ENCODE results near the gene ISYNA1. TPM values are rescaled to one million over a fixed set of nuclear protein-coding genes. Genes with fewer than 3 reads are reported as not detected.

The ISYNA1 gene
- total and polyA plus RNA-seq, 10 of the 15 experiments (the other 5 are each of a cell fraction or from before 2014, with no cell fraction given): 1.9 to 37.0 (median 9.1) TPM

GRCh38 chr19:18393836-18394235 lies 44.1 kb downstream of the ISYNA1 start (continued):
- TF ChIP-seq E4F1 (IDR thresholded peaks at IDR 0.05; ENCODE audit: borderline replicate concordance, partially characterized antibody) (no peak), IKZF2 (IDR thresholded peaks at IDR 0.05) (no peak), NFYB (IDR thresholded peaks at IDR 0.05; ENCODE audit: insufficient read depth, low read depth, low read length) (no peak), NFIC (IDR thresholded peaks at IDR 0.05; ENCODE audit: low read depth, low read length) (no peak), EGR1 (IDR thresholded peaks at IDR 0.05; ENCODE audit: borderline replicate concordance in 1 of 2, low read depth in 2 of 2, low read length in 2 of 2) (no peak), ZNF207 (IDR thresholded peaks at IDR 0.05; ENCODE audit: borderline replicate concordance) (no peak)
- TF ChIP-seq, protein P1, sequence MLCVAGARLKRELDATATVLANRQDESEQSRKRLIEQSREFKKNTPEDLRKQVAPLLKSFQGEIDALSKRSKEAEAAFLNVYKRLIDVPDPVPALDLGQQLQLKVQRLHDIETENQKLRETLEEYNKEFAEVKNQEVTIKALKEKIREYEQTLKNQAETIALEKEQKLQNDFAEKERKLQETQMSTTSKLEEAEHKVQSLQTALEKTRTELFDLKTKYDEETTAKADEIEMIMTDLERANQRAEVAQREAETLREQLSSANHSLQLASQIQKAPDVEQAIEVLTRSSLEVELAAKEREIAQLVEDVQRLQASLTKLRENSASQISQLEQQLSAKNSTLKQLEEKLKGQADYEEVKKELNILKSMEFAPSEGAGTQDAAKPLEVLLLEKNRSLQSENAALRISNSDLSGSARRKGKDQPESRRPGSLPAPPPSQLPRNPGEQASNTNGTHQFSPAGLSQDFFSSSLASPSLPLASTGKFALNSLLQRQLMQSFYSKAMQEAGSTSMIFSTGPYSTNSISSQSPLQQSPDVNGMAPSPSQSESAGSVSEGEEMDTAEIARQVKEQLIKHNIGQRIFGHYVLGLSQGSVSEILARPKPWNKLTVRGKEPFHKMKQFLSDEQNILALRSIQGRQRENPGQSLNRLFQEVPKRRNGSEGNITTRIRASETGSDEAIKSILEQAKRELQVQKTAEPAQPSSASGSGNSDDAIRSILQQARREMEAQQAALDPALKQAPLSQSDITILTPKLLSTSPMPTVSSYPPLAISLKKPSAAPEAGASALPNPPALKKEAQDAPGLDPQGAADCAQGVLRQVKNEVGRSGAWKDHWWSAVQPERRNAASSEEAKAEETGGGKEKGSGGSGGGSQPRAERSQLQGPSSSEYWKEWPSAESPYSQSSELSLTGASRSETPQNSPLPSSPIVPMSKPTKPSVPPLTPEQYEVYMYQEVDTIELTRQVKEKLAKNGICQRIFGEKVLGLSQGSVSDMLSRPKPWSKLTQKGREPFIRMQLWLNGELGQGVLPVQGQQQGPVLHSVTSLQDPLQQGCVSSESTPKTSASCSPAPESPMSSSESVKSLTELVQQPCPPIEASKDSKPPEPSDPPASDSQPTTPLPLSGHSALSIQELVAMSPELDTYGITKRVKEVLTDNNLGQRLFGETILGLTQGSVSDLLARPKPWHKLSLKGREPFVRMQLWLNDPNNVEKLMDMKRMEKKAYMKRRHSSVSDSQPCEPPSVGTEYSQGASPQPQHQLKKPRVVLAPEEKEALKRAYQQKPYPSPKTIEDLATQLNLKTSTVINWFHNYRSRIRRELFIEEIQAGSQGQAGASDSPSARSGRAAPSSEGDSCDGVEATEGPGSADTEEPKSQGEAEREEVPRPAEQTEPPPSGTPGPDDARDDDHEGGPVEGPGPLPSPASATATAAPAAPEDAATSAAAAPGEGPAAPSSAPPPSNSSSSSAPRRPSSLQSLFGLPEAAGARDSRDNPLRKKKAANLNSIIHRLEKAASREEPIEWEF (IDR thresholded peaks at IDR 0.05; ENCODE audit: insufficient replicate concordance, low read depth, low read length): no peak
